Kidney epithelial cell (primary cell): ENCODE measurements around the gene POLA1. TPM values are rescaled to one million over a fixed set of nuclear protein-coding genes. Genes with fewer than 3 reads are reported as not detected.

Experiments
- DNase-seq: peaks from one replicate; pipeline ENCODE4 v3.0.0-alpha.2; 2010; ENCODE audit warnings: low read depth
- H3K27me3 ChIP-seq: 2 replicates; pipeline ENCODE4 v1.6.0; 2011; ENCODE audit warnings: low read length; ENCODE audit not compliant: control insufficient read depth, insufficient read depth
- H3K36me3 ChIP-seq: 2 replicates; pipeline ENCODE4 v1.5.1; 2011; ENCODE audit warnings: low read length; ENCODE audit not compliant: control insufficient read depth, insufficient read depth
- H3K4me3 ChIP-seq: 2 replicates; pipeline ENCODE4 v1.5.1; 2011; ENCODE audit warnings: low read depth, mild to moderate bottlenecking, control low read depth, low read length
- CTCF ChIP-seq: IDR thresholded peaks from 2 replicates; pipeline ENCODE4 v1.5.1; 2011; ENCODE audit warnings: mild to moderate bottlenecking, moderate library complexity, low read length, control low read depth, inconsistent platforms; ENCODE audit not compliant: insufficient read depth, poor library complexity, severe bottlenecking
- total RNA-seq: library from RNA; depleted of rRNA; stranded (reverse); fragments of >200 nt; gene quantifications from 2 replicates; pipeline ENCODE4 v1.2.3, GENCODE V29; 2015

POLA1 gene
- total RNA-seq, 1 donor from 2014 or later = 6.2 TPM

GRCh38 chrX:24842486-24842885, 148.8 kb downstream of the POLA1 start:
- DNase-seq = no peak
- no peaks in the 10 kb centered on the region for H3K36me3 ChIP-seq
- TF ChIP-seq CTCF = no peak
- H3K27me3 ChIP-seq = no peaks in the 10 kb centered on the region
- H3K4me3 ChIP-seq = no peak overlapping the region

GRCh38 chrX:24846550-24847150, 152.9 kb downstream of the POLA1 start:
- no peak for TF ChIP-seq CTCF
- H3K4me3 ChIP-seq = no peak overlapping the region
- no peak for DNase-seq
- H3K27me3 ChIP-seq = no peaks in the 10 kb centered on the region
- no peaks in the 10 kb centered on the region for H3K36me3 ChIP-seq

DNA sequence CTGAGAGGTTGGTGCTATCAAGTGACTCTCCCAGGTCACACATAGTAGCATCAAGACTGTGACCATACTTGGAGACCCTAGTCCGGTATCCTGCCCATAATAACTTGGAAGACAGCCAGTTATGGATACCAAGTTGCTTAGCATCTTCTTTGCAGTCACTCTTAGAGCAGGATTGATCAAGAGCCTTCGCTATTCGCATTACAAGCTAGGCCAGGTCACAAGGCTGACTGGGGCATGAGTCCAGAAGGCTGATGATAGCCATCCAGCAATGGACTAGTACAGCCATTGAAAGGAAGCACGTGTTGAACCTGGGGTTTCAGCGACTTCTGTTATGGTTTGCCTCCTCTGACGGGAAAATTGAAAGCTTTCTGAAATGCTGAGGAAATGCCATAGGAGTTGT, 157.6 kb downstream of the POLA1 start:
- DNase-seq = no peak
- TF ChIP-seq CTCF = no peak
- Histone ChIP-seq H3K4me3 (no peak overlapping the region), H3K36me3 (no peaks in the 10 kb centered on the region), H3K27me3 (no peaks in the 10 kb centered on the region)

GRCh38 chrX:24851780-24852179, 158.1 kb downstream of the POLA1 start:
- no peak for DNase-seq
- Histone ChIP-seq H3K27me3 (no peaks in the 10 kb centered on the region), H3K4me3 (no peak overlapping the region), H3K36me3 (no peaks in the 10 kb centered on the region)
- TF ChIP-seq CTCF = no peak

DNA sequence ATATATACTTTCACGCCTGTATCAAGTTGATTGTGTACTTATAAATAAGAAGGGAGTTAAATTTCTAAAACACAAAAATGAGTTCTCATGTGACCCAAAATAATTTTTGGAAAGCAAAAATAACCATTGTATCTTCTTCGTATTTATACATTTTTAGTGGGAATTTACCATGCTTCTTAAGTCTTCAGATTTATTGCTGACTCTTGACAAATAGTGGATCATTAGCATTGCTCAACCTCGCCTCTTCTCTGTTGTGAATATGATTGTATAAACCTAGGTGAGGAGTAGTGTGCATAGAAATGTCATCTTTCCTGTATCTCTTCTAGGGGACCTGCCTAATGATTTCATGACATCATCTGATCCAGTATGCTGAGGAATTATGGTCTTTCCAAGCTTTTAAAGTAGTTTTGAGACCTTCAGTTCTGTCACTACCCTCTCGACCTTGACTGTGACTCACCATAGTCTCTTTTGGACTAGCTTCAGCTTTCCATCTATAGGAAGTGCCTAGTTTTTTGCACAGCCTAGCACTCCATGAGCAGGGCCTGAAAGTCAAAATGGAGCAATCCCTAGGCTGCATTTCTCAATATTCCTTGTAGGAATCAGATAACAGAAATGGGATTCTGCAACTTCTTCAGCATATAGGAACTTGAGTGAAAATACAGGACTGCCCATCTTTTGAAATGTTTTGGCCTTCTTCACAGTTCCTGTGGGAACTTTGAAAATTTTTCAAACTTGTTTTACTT, 164.5 kb downstream of the POLA1 start:
- Histone ChIP-seq H3K4me3 (no peak overlapping the region), H3K27me3 (no peaks in the 10 kb centered on the region), H3K36me3 (no peaks in the 10 kb centered on the region)
- no peak for DNase-seq
- no peak for TF ChIP-seq CTCF
